ENCODE data around the gene CGB7.
"Not testable (repeated sequence)": the region's sequence is repeated elsewhere in the genome, so short reads cannot be mapped to it uniquely, and the experiment has no call there.

Gene CGB7

DNA sequence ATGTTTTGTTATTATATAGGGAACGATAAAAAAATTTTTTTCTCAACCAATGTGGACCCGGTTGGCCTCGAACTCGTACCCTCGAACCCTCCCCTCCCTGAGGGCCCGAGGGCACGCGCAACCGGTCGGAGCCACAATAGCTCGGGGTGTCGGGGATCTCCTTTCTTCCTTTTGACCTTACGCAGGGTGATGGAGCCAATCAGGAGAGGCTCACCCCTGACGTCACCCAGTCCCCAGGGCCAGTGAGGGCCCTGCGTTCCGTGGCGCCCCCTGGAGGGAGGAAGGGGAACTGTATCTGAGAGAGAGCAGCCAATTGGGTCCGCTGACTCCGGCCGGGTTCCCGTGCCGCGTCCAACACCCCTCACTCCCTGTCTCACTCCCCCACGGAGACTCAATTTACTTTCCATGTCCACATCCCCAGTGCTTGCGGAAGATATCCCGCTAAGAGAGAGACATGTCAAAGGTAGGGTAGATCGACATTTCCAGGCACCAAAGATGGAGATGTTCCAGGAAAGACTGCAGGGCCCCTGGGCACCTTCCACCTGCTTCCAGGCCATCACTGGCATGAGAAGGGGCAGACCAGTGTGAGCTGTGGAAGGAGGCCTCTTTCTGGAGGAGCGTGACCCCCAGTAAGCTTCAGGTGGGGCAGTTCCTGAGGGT lies 25.8 kb downstream of the CGB7 start, which contains the start of gene CGB2:
TSS of gene CGB2 (plus strand) at position 249 of the 660 bp plus-strand sequence. CDS start at position 455, 206 bp downstream.
- H3K9ac ChIP-seq (ENCODE audit: low read depth, low read length); H3K4me1 ChIP-seq (ENCODE audit: insufficient read depth, low read length); H3K9me3 ChIP-seq (ENCODE audit: insufficient read depth, low read depth, low read length); H3K27ac ChIP-seq (ENCODE audit: low read length); H3K36me3 ChIP-seq (ENCODE audit: insufficient read depth, low read depth, low read length); H3K27me3 ChIP-seq (ENCODE audit: insufficient read depth, low read length); H3K4me3 ChIP-seq (ENCODE audit: low read length): not testable (repeated sequence)

- H3K9ac ChIP-seq (ENCODE audit: low read depth, low read length); H3K4me3 ChIP-seq (ENCODE audit: low read length); H3K27me3 ChIP-seq (ENCODE audit: insufficient read depth, low read length); H3K4me1 ChIP-seq (ENCODE audit: insufficient read depth, low read length); H3K36me3 ChIP-seq (ENCODE audit: insufficient read depth, low read depth, low read length); H3K27ac ChIP-seq (ENCODE audit: low read length); H3K9me3 ChIP-seq (ENCODE audit: insufficient read depth, low read depth, low read length): not testable (repeated sequence)
Measured at GRCh38 chr19:49030323-49030722, 27.2 kb downstream of the CGB7 start.

- not testable (repeated sequence) for H3K27ac ChIP-seq (ENCODE audit: low read length); H3K4me1 ChIP-seq (ENCODE audit: insufficient read depth, low read length); H3K36me3 ChIP-seq (ENCODE audit: insufficient read depth, low read depth, low read length); H3K27me3 ChIP-seq (ENCODE audit: insufficient read depth, low read length); H3K9ac ChIP-seq (ENCODE audit: low read depth, low read length); H3K4me3 ChIP-seq (ENCODE audit: low read length); H3K9me3 ChIP-seq (ENCODE audit: insufficient read depth, low read depth, low read length)
Measured at GRCh38 chr19:49029749-49030148, 27.8 kb downstream of the CGB7 start.

GRCh38 chr19:49028686-49029085 lies 28.9 kb downstream of the CGB7 start:
- H3K9me3 ChIP-seq (ENCODE audit: insufficient read depth, low read depth, low read length); H3K27me3 ChIP-seq (ENCODE audit: insufficient read depth, low read length); H3K9ac ChIP-seq (ENCODE audit: low read depth, low read length); H3K36me3 ChIP-seq (ENCODE audit: insufficient read depth, low read depth, low read length); H3K27ac ChIP-seq (ENCODE audit: low read length); H3K4me1 ChIP-seq (ENCODE audit: insufficient read depth, low read length); H3K4me3 ChIP-seq (ENCODE audit: low read length): not testable (repeated sequence)

GRCh38 chr19:49025599-49025998 lies 31.9 kb downstream of the CGB7 start:
- H3K4me3 ChIP-seq (ENCODE audit: low read length); H3K4me1 ChIP-seq (ENCODE audit: insufficient read depth, low read length); H3K9me3 ChIP-seq (ENCODE audit: insufficient read depth, low read depth, low read length); H3K36me3 ChIP-seq (ENCODE audit: insufficient read depth, low read depth, low read length); H3K9ac ChIP-seq (ENCODE audit: low read depth, low read length); H3K27ac ChIP-seq (ENCODE audit: low read length): not testable (repeated sequence)
- peaks cover 16% of the 10 kb centered on the region for H3K27me3 ChIP-seq (ENCODE audit: insufficient read depth, low read length)

DNA sequence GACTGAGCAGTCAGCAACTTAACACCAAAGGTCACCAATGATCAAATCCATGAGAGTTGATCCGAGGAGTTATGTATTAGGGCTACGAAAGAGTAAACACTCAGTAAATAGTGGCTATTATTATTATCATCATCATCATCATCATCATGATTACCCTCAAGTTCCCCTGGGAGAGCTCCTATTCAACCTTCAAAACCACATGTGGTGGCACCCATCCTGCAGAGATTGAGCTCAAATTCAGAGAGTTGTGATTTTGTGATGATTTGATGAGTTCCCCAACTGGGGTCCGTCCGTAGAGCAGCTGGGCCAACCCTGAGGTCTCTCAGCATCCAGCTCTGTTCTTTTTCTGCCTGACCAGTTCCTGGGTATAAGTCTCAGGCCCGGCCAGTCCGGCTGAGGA lies 32.5 kb downstream of the CGB7 start:
- H3K9me3 ChIP-seq (ENCODE audit: insufficient read depth, low read depth, low read length); H3K36me3 ChIP-seq (ENCODE audit: insufficient read depth, low read depth, low read length); H3K4me3 ChIP-seq (ENCODE audit: low read length); H3K9ac ChIP-seq (ENCODE audit: low read depth, low read length); H3K4me1 ChIP-seq (ENCODE audit: insufficient read depth, low read length); H3K27ac ChIP-seq (ENCODE audit: low read length): not testable (repeated sequence)
- peaks cover 21% of the 10 kb centered on the region for H3K27me3 ChIP-seq (ENCODE audit: insufficient read depth, low read length)

DNA sequence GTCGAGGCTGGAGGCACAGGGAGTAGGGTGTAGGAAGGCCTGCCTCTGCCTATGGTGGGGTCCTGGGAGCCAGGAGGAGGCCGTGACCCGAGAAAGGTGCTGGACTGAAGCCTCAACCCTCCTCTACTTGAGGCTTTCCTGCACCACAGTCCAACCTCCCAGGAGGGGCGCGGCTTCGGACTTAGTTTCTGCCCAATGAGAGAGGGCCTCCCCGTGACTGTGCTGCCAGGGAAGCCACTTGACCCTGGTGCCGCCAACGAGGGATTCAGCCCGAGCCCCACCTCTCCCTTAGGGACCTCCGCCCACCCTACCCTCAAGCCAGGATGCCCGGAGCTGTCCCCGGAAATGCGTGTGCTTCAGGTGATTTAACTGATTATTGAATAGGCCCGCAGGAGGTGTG lies 33.3 kb downstream of the CGB7 start, which contains the start of gene CGB3:
TSS of gene CGB3 (minus strand) at position 101 of the 400 bp plus-strand sequence. CDS start 362 bp downstream, outside the sequence.
- not testable (repeated sequence) for H3K9ac ChIP-seq (ENCODE audit: low read depth, low read length); H3K36me3 ChIP-seq (ENCODE audit: insufficient read depth, low read depth, low read length); H3K9me3 ChIP-seq (ENCODE audit: insufficient read depth, low read depth, low read length); H3K4me1 ChIP-seq (ENCODE audit: insufficient read depth, low read length); H3K27ac ChIP-seq (ENCODE audit: low read length); H3K4me3 ChIP-seq (ENCODE audit: low read length)
- peaks cover 24% of the 10 kb centered on the region for H3K27me3 ChIP-seq (ENCODE audit: insufficient read depth, low read length)

- H3K4me1 ChIP-seq (ENCODE audit: insufficient read depth, low read length) = no peaks in the 10 kb centered on the region; the same call in 1 of the 2 replicates
- no peaks in the 10 kb centered on the region for H3K9me3 ChIP-seq (ENCODE audit: insufficient read depth, low read depth, low read length)
- peaks cover 45% of the 10 kb centered on the region for H3K27me3 ChIP-seq (ENCODE audit: insufficient read depth, low read length)
- no peaks in the 10 kb centered on the region for H3K36me3 ChIP-seq (ENCODE audit: insufficient read depth, low read depth, low read length)
- no peak overlapping the region for H3K27ac ChIP-seq (ENCODE audit: low read length)
- H3K9ac ChIP-seq (ENCODE audit: low read depth, low read length) = no peak overlapping the region
- H3K4me3 ChIP-seq (ENCODE audit: low read length) = no peak overlapping the region
Measured at GRCh38 chr19:49022116-49022515, 35.4 kb downstream of the CGB7 start.

- Histone ChIP-seq H3K4me1 (ENCODE audit: insufficient read depth, low read length) (no peaks in the 10 kb centered on the region; the same call in 1 of the 2 replicates), H3K27me3 (ENCODE audit: insufficient read depth, low read length) (peaks cover 47% of the 10 kb centered on the region), H3K9ac (ENCODE audit: low read depth, low read length) (no peak overlapping the region), H3K4me3 (ENCODE audit: low read length) (no peak overlapping the region), H3K9me3 (ENCODE audit: insufficient read depth, low read depth, low read length) (no peaks in the 10 kb centered on the region), H3K36me3 (ENCODE audit: insufficient read depth, low read depth, low read length) (peaks cover 2% of the 10 kb centered on the region; the same call in 1 of the 2 replicates), H3K27ac (ENCODE audit: low read length) (no peak overlapping the region)
Measured at GRCh38 chr19:49020931-49021895, 36.3 kb downstream of the CGB7 start.

GRCh38 chr19:49020342-49020741 lies 37.2 kb downstream of the CGB7 start:
- Histone ChIP-seq H3K27ac (ENCODE audit: low read length) (no peak overlapping the region), H3K4me3 (ENCODE audit: low read length) (no peak overlapping the region), H3K36me3 (ENCODE audit: insufficient read depth, low read depth, low read length) (peaks cover 11% of the 10 kb centered on the region), H3K27me3 (ENCODE audit: insufficient read depth, low read length) (peaks cover 47% of the 10 kb centered on the region), H3K9ac (ENCODE audit: low read depth, low read length) (no peak overlapping the region), H3K4me1 (ENCODE audit: insufficient read depth, low read length) (no peaks in the 10 kb centered on the region; the same call in 1 of the 2 replicates), H3K9me3 (ENCODE audit: insufficient read depth, low read depth, low read length) (no peaks in the 10 kb centered on the region)

- H3K4me3 ChIP-seq (ENCODE audit: low read length) = no peak overlapping the region; the same call in 1 of the 2 replicates
Measured at GRCh38 chr19:49019242-49019932, 38.2 kb downstream of the CGB7 start.

More at GRCh38 chr19:49019242-49019932, 38.2 kb downstream of the CGB7 start:
- Histone ChIP-seq H3K36me3 (ENCODE audit: insufficient read depth, low read depth, low read length) (peaks cover 21% of the 10 kb centered on the region), H3K9ac (ENCODE audit: low read depth, low read length) (no peak overlapping the region), H3K4me1 (ENCODE audit: insufficient read depth, low read length) (no peaks in the 10 kb centered on the region; the same call in 1 of the 2 replicates), H3K9me3 (ENCODE audit: insufficient read depth, low read depth, low read length) (no peaks in the 10 kb centered on the region), H3K27ac (ENCODE audit: low read length) (no peak overlapping the region), H3K27me3 (ENCODE audit: insufficient read depth, low read length) (peaks cover 47% of the 10 kb centered on the region)
